GM12878 (cell line): Measurements from ENCODE around the gene MAPKAPK3. TPM values are rescaled to one million over a fixed set of nuclear protein-coding genes. Genes with fewer than 3 reads are reported as not detected.

ENCODE experiments used
- ATAC-seq: fragments of 200-7000 bp; cut with Tn5 transposase; 3 replicates; pipeline ENCODE4 v1.9.1; 2020; ENCODE audit warnings: mild to moderate bottlenecking, moderate library complexity
- BruUV-seq: library from RNA; stranded (reverse); fragments of 400-500 nt; replicated peaks from 2 replicates; lab custom pipeline; 2021; lab: Mats Ljungman, UMichigan
- CTCF ChIA-PET: fragments of 300-600 bp; sonication (Branson Sonifier 250); formaldehyde crosslinking; extraction: SDS; loops from one replicate; lab custom pipeline; 2021; ENCODE audit warnings: inconsistent platforms; lab: Yijun Ruan, JAX
- POLR2A ChIA-PET: fragments of 350-600 bp; formaldehyde crosslinking; extraction: SDS; loops from one replicate; lab custom pipeline; 2021; ENCODE audit warnings: inconsistent platforms; lab: Charles Lee
- RAD21 ChIA-PET: fragments of 300-600 bp; sonication (Branson Sonifier 250); formaldehyde crosslinking; loops from one replicate; lab custom pipeline; 2023; ENCODE audit warnings: antibody characterized with exemption; ENCODE audit not compliant: unreplicated experiment; lab: Charles Lee
- SMC1A ChIA-PET: fragments of 300-600 bp; sonication (Branson Sonifier 250); formaldehyde crosslinking; loops from one replicate; lab custom pipeline; 2023; ENCODE audit not compliant: unreplicated experiment, uncharacterized antibody; lab: Charles Lee
- DNase-seq: peaks from one replicate; pipeline ENCODE4 v3.0.0-alpha.2; 2011; ENCODE audit warnings: low read depth, low spot score
- FAIRE-seq: peaks from 3 replicates; lab custom pipeline; 2011; peaks lifted over from hg19 to GRCh38; lab: Jason Lieb, UNC
- H2AFZ ChIP-seq: 2 replicates; pipeline ENCODE4 v1.6.0; 2011; ENCODE audit warnings: low read depth, low read length, control low read depth; ENCODE audit not compliant: control insufficient read depth
- H3K27ac ChIP-seq: 2 replicates; pipeline ENCODE4 v1.5.1; 2011; ENCODE audit warnings: control low read depth; ENCODE audit not compliant: control insufficient read depth, insufficient read depth
- H3K27me3 ChIP-seq, 2 experiments: replicated peaks in 1 of 2; 2 replicates each; pipeline versions ENCODE4 v1.6.0 to v1.6.1; 2011; ENCODE audit warnings: low read length in 1 of 2; ENCODE audit not compliant: control insufficient read depth in 2 of 2, insufficient read depth in 2 of 2
- H3K36me3 ChIP-seq, 2 experiments: 2 replicates each; pipeline ENCODE4 v1.5.1; 2011; ENCODE audit warnings: low read length in 1 of 2; ENCODE audit not compliant: control insufficient read depth in 2 of 2, insufficient read depth in 2 of 2
- H3K4me1 ChIP-seq: 2 replicates; pipeline ENCODE4 v1.6.1; 2011; ENCODE audit warnings: mild to moderate bottlenecking, low read length, moderate library complexity, mixed read lengths; ENCODE audit not compliant: control insufficient read depth, insufficient read depth
- H3K4me2 ChIP-seq: 2 replicates; pipeline ENCODE4 v1.6.0; 2011; ENCODE audit warnings: control low read depth; ENCODE audit not compliant: control insufficient read depth, insufficient read depth
- H3K4me3 ChIP-seq: fragments of 200-600 bp; sonication (generic); 2 replicates; pipeline ENCODE4 v1.5.1; 2016
- H3K79me2 ChIP-seq: 2 replicates; pipeline ENCODE4 v1.6.0; 2011; ENCODE audit warnings: low read length; ENCODE audit not compliant: control insufficient read depth, insufficient read depth
- H3K9ac ChIP-seq: 2 replicates; pipeline ENCODE4 v1.8.0; 2011; ENCODE audit warnings: low read length, control low read depth, mixed read lengths; ENCODE audit not compliant: control insufficient read depth, insufficient read depth
- H3K9me3 ChIP-seq: replicated peaks from 3 replicates; pipeline ENCODE4 v1.5.1; 2011; ENCODE audit warnings: mild to moderate bottlenecking, low read length; ENCODE audit not compliant: control insufficient read depth, insufficient read depth
- H4K20me1 ChIP-seq: 2 replicates; pipeline ENCODE4 v1.6.0; 2011; ENCODE audit not compliant: control insufficient read depth, insufficient read depth
- ATF7 ChIP-seq: fragments of 450-650 bp; IDR thresholded peaks from 2 replicates; pipeline ENCODE4 v1.6.1; 2016; ENCODE audit warnings: low read depth, mild to moderate bottlenecking
- DPF2 ChIP-seq: fragments of 450-650 bp; IDR thresholded peaks from 2 replicates; pipeline ENCODE4 v1.6.1; 2017; ENCODE audit warnings: mild to moderate bottlenecking
- IRF3 ChIP-seq: fragments of 450-650 bp; IDR thresholded peaks from 2 replicates; pipeline ENCODE4 v1.6.1; 2014; ENCODE audit warnings: mild to moderate bottlenecking
- MTA2 ChIP-seq: fragments of 450-650 bp; IDR thresholded peaks from 2 replicates; pipeline ENCODE4 v1.6.1; 2016; ENCODE audit warnings: low read depth, mild to moderate bottlenecking, moderate library complexity
- NKRF ChIP-seq: fragments of 450-650 bp; conservative IDR thresholded peaks from 2 replicates; pipeline ENCODE4 v1.6.1; 2017; ENCODE audit warnings: mild to moderate bottlenecking, moderate library complexity
- PML ChIP-seq: IDR thresholded peaks from 2 replicates; pipeline ENCODE4 v1.6.1; 2012; ENCODE audit warnings: low read length, inconsistent platforms
- PRDM15 ChIP-seq: fragments of 450-650 bp; formaldehyde crosslinking; IDR thresholded peaks from 2 replicates; pipeline ENCODE4 v1.4.0; 2020; ENCODE audit warnings: mild to moderate bottlenecking, moderate library complexity
- RAD51 ChIP-seq: fragments of 450-650 bp; IDR thresholded peaks from 2 replicates; pipeline ENCODE4 v1.6.1; 2016; ENCODE audit warnings: moderate library complexity, mild to moderate bottlenecking, inconsistent platforms
- ZBED1 ChIP-seq: IDR thresholded peaks from 2 replicates; pipeline ENCODE4 v1.6.1; 2016; ENCODE audit warnings: borderline replicate concordance
- ZNF217 ChIP-seq: fragments of 450-650 bp; IDR thresholded peaks from 2 replicates; pipeline ENCODE4 v1.6.1; 2017; ENCODE audit warnings: antibody characterized with exemption, mild to moderate bottlenecking
- WGBS: methylation state at CpG from one replicate; pipeline ENCODE4 v1.1.6; 2016; ENCODE audit warnings: low lambda C conversion rate; ENCODE audit not compliant: insufficient replicate concordance, insufficient coverage; ENCODE audit errors: missing lambda C conversion rate; 5-methylcytosine and 5-hydroxymethylcytosine counted together
- in situ Hi-C: fragments of 300-500 bp; cut with MboI; formaldehyde crosslinking; loops from 9 replicates; pipeline ENCODE4 v1.14.3; 2018; ENCODE audit warnings: mixed read lengths
- intact Hi-C: fragments of 100-400 bp; cut with micrococcal nuclease; formaldehyde crosslinking; loops from one replicate; pipeline ENCODE4 v1.14.2; 2022; ENCODE audit not compliant: unreplicated experiment
- polyA plus RNA-seq, 11 experiments: library from polyadenylated mRNA; depleted of rRNA in 4 of 11; unstranded in 6 of 11; stranded (reverse) in 5 of 11; fragments of >200 nt; fragmentation: Nextera tagmentation in 4 of 11; fragmentation: Illumina TruSeq in 1 of 11; extraction: Ambion mirVana in 4 of 11; extraction: Trizol in 1 of 11; gene quantifications; 1 replicate in 1 of 11; 2 replicates in 10 of 11; pipeline versions ENCODE4 v1.2.1 to v1.2.3, GENCODE V29; 2011 to 2016; ENCODE audit warnings: inconsistent platforms in 2 of 11, missing spikeins in 2 of 11, low read depth in 1 of 11
- total RNA-seq, 4 experiments: library from RNA; depleted of rRNA in 3 of 4; stranded (reverse); fragments of >200 nt in 3 of 4; fragmentation: Illumina TruSeq in 1 of 4; extraction: Trizol in 1 of 4; gene quantifications; 2 replicates each; pipeline versions ENCODE4 v1.2.1 to v1.2.3, GENCODE V29; 2013 to 2021

Gene MAPKAPK3
- total and polyA plus RNA-seq, 10 of the 15 experiments (the other 5 are each of a cell fraction or from before 2014, with no cell fraction given) = 7.9 to 66.0 (median 39.0) TPM

- RAD21 ChIA-PET = interaction anchor here (1.7 kb wide), 1 partner anchor 18 kb away, joined by 4 read pairs; no protein-coding TSS in a partner anchor
- no peak overlapping the region for H3K9ac ChIP-seq
- intact Hi-C loops (no loop called here), in situ Hi-C loops (loop anchor here (25.0 kb wide), 1 partner anchor 1081 kb away; no protein-coding TSS in a partner anchor)
- FAIRE-seq (no peak), ATAC-seq (no peak), DNase-seq (no peak)
- no peak overlapping the region for H3K4me2 ChIP-seq
- no peaks in the 10 kb centered on the region for H4K20me1 ChIP-seq
- no peaks in the 10 kb centered on the region for H3K27me3 ChIP-seq
- no peak overlapping the region for H3K4me3 ChIP-seq
- no peak overlapping the region for H2AFZ ChIP-seq
- peaks cover 16% of the 10 kb centered on the region for H3K4me1 ChIP-seq
- POLR2A ChIA-PET = no interaction called here
- TF ChIP-seq IRF3 (no peak), ZBED1 (no peak), ZNF217 (no peak), PML (no peak), MTA2 (no peak), RAD51 (no peak), ATF7 (no peak), DPF2 (no peak), PRDM15 (no peak), NKRF (no peak)
- SMC1A ChIA-PET = no interaction called here
- 58% methylated on average over 6 of the region's 6 CpGs for WGBS
- BruUV-seq = no TSS peak
- no peaks in the 10 kb centered on the region for H3K9me3 ChIP-seq
- no peak overlapping the region for H3K27ac ChIP-seq
- H3K79me2 ChIP-seq = no peaks in the 10 kb centered on the region
- no peaks in the 10 kb centered on the region for H3K36me3 ChIP-seq
- CTCF ChIA-PET = no interaction called here
Observed at GRCh38 chr3:50606596-50606995, 10.4 kb upstream of the MAPKAPK3 start.
